SU-DHL-6 (cell line): Measurements from ENCODE around the gene IFI30.

Experiments used
- EZH2phosphoT487 ChIP-seq: fragments of 200-600 bp; sonication (generic), shearing (Covaris generic); conservative IDR thresholded peaks from 2 replicates; pipeline ENCODE4 v1.6.1; 2018; ENCODE audit warnings: mild to moderate bottlenecking, antibody characterized with exemption, low read length, moderate library complexity, mixed read lengths
- TF ChIP-seq, protein P1 (sequence below): fragments of 200-600 bp; sonication (generic); IDR thresholded peaks from one replicate; pipeline ENCODE4 v1.5.1; 2017; ENCODE audit warnings: antibody characterized with exemption, mild to moderate bottlenecking, low read length, moderate library complexity; ENCODE audit not compliant: insufficient read depth, poor library complexity, severe bottlenecking

DNA sequence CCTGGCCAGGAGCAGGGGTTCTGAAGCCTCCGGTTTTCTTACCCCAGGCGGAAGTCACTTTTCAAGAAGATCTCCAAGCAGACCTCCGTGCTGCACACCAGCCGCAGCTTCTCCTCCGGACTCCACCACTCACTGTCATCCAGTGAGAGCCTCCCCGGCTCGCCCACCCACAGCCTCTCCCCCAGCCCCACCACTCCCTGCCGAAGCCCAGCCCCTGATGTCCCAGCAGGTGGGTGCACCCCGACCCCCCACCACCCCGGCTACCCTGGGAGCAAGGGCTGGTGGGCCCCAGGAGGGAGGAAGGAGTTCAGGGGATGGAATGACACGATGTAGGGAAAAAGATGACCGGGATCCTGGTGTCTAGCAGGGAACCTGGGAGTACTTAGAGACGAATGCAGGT is 26.2 kb upstream of the IFI30 start:
- TF ChIP-seq, protein P1, sequence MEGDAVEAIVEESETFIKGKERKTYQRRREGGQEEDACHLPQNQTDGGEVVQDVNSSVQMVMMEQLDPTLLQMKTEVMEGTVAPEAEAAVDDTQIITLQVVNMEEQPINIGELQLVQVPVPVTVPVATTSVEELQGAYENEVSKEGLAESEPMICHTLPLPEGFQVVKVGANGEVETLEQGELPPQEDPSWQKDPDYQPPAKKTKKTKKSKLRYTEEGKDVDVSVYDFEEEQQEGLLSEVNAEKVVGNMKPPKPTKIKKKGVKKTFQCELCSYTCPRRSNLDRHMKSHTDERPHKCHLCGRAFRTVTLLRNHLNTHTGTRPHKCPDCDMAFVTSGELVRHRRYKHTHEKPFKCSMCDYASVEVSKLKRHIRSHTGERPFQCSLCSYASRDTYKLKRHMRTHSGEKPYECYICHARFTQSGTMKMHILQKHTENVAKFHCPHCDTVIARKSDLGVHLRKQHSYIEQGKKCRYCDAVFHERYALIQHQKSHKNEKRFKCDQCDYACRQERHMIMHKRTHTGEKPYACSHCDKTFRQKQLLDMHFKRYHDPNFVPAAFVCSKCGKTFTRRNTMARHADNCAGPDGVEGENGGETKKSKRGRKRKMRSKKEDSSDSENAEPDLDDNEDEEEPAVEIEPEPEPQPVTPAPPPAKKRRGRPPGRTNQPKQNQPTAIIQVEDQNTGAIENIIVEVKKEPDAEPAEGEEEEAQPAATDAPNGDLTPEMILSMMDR: no peak
- TF ChIP-seq EZH2phosphoT487: no peak
